ENCODE results near the gene KLC1.

- TF ChIP-seq POLR2A (IDR thresholded peaks at IDR 0.05) (no peak), CTCF (IDR thresholded peaks at IDR 0.05) (no peak)
Observed at GRCh38 chr14:103668117-103668516, 39.1 kb downstream of the KLC1 start.
